GM19239 (cell line): ENCODE data around the gene SNX4.
A peak's percentile ranks its signal among the peaks of the same experiment; 100 is the strongest.
"Not testable (repeated sequence)": the region's sequence is repeated elsewhere in the genome, so short reads cannot be mapped to it uniquely, and the experiment has no call there.

Experiments
- DNase-seq: peaks from one replicate; pipeline ENCODE4 v3.0.0; 2011; ENCODE audit warnings: low spot score; ENCODE audit not compliant: insufficient read length
- FAIRE-seq: peaks from 2 replicates; lab custom pipeline; 2011; peaks lifted over from hg19 to GRCh38; lab: Jason Lieb, UNC

The SNX4 gene

DNA sequence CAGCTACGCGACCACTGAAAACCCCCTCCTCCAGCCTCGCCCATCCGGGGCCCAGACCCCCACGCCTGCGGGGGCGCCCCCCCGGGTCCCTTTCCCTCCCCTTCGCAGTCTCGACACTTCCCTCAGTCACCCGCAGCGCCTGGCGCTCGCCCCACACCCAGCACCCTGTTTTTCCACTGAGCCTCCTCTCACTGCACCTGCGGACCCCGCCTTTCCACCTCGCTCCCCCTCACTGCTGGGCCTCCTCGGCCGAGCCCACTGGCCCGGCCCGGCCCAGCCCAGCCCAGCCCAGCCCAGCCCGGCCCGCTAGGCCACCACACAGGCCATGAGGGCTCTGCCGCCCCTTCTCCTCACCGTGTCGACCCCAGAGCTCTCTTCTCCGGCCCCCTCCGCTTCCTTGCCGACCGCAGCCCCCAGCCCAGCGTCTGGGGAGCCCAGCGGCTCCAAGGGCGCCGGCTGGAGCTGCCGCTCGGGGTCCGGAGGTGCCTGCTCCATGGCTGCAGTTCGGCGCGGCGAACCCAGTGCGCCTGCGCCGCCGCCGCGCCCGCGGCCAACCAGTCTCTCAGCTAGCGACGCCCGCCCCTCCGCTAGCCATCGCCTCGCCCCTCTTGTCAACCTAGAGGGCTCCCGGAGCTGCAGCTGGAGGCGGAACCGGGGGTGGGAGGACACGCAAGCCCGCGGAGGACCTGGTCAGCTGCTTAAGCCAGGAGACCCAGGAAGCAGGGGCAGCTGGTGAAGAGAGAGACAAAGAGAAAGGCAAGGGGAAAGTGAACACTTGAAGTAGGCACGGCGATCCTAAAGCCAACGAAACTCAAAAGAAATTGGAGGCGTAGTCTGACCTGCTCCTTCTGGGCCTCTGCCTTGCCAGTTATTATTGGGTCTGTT, at the start of gene SNX4:
Gene SNX4, minus strand, starts transcription at position 525 of the 885 bp plus-strand sequence. Its CDS starts 30 bp downstream, at position 495.
- DNase-seq, result peak; percentile 80
- peak; percentile 90 for FAIRE-seq

DNA sequence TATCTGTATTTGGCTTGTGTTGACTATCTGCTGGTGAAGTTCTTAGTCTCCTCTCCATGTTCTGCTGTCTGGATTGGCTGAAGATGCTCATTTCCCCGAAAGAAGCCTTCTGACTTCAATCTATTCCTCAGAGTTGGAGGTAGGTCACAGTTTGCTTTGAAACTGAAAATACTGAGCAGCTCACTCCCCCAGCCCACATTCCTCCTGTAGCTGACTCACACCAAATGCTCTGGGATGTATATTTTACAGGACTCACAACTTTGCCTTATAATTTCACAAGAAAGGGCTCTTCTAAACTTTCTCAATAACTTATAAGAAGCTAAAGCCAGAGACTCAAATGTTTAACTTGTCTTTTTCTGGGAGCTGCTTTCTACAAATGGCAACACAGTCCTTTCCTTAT, 36.3 kb upstream of the SNX4 start:
- DNase-seq (no peak), FAIRE-seq (no peak)

- no peak for DNase-seq
- FAIRE-seq, result no peak
Observed at GRCh38 chr3:125552401-125552800, 32.4 kb upstream of the SNX4 start.

DNA sequence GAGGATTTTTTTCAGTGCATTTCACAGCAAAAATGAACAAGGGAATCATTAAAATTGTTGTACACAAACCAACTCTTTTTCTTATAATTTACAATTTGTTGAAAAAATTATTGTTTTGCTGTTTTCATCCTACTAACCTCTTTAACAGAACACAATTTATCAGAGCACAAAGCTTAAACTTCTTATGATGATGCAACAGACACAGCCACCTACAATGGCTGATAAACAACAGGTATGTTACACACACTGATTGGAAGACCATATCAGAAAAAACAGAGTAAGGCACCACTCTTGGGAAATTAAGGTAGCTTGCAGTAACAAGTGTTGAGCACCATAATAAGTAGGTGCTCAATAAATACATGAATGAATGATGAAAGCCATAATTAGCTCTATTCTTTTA, 8.9 kb upstream of the SNX4 start:
- FAIRE-seq (no peak), DNase-seq (no peak)

GRCh38 chr3:125525153-125525552, 5.2 kb upstream of the SNX4 start:
- FAIRE-seq, result no peak
- DNase-seq, result no peak

DNA sequence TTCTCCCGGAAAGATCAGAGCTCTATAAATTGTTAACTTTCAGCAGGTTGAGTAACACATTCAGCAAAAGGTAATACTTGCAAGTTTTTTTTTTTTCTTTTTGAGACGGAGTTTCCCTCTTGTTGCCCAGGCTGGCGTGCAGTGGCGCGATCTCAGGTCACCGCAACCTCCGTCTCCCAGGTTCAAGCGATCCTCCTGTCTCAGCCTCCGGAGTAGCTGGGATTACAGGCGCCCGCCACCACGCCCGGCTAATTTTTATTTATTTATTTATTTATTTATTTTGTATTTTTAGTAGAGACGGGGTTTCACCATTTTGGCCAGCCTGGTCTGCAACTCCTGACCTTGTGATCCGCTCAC, 539 bp upstream of the SNX4 start:
- DNase-seq, FAIRE-seq: not testable (repeated sequence)

DNA sequence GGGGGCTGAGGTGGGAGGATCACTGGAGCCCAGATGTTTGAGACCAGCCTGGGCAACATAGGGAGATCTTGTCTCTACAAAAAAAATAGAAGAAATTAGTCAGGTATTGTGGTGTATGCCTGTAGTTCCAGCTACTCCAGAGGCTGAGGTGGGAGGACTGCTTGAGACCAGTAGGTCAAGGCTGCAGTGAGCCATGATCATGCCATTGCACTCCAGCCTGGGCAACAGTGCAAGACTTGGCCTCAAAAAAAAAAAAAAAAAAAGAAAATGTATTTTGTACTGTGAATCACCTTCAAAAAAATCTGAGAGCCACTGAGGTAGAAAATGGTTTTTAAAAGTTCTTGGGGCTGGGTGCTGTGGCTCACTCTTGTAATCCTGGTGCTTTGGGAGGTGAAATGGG, 4.6 kb downstream of the SNX4 start:
- FAIRE-seq (no peak), DNase-seq (no peak)

GRCh38 chr3:125513490-125514115, 6.4 kb downstream of the SNX4 start:
- no peak for FAIRE-seq
- no peak for DNase-seq

- peak; percentile 37 for FAIRE-seq
- no peak for DNase-seq
Observed at GRCh38 chr3:125512135-125512920, 7.7 kb downstream of the SNX4 start.

DNA sequence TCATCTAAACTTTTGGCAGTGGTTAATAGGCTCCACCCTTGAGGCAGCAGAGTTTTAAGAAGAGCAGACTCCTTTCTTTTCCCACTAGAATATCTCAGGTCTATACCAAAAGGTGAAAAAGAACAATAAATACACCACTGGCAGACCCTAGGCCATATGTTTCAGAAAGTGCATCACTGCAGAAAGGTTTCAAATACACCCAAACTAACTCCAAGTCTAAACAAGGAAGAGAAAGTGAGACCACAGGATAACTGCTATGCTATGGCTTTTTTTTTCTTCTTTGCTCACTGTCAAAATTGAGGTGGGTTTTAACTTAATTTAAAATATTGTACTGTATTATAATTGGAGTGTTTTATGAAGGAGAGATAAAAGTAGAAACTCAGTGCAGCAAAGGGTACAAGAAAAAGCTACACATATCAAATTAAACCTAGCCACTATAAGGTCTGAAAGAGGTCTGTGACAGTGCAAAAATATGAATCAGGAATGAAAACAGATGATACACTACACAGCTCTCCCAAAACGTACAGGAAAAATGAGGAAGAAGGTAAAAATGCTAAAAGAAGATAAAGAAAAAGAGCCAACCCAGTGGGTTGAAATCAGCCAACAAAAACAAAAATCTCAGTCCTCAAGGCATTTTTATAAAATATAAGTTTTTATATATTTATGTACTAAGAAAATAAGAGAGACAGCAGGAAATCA, 8.4 kb downstream of the SNX4 start:
- peak; percentile 61 for FAIRE-seq
- DNase-seq, result no peak

DNA sequence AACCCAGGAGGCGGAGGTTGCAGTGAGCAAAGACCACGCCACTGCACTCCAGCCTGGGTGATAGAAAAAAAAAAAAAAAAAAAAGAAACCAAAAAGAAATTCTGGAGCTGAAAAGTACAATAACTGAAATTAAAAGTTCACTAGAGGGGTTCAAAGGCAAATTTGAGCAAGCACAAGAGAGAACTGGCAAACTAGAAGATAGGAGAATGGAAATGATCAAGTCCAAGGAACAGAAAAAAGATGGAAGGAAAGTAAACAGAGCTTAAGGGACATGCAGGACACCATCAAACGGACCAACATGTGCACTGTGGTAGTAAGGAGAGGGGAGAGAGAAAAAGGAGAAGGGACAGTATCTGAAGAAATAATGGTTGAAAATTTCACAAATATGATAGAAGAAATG, 12.9 kb downstream of the SNX4 start:
- no peak for FAIRE-seq
- DNase-seq, result no peak

GRCh38 chr3:125498630-125499029, 21.4 kb downstream of the SNX4 start:
- FAIRE-seq, result no peak
- no peak for DNase-seq

GRCh38 chr3:125496701-125497100, 23.3 kb downstream of the SNX4 start:
- no peak for FAIRE-seq

GRCh38 chr3:125482406-125482805, 37.6 kb downstream of the SNX4 start:
- FAIRE-seq, result no peak

More at GRCh38 chr3:125496701-125497100, 23.3 kb downstream of the SNX4 start:
- DNase-seq, result no peak

DNA sequence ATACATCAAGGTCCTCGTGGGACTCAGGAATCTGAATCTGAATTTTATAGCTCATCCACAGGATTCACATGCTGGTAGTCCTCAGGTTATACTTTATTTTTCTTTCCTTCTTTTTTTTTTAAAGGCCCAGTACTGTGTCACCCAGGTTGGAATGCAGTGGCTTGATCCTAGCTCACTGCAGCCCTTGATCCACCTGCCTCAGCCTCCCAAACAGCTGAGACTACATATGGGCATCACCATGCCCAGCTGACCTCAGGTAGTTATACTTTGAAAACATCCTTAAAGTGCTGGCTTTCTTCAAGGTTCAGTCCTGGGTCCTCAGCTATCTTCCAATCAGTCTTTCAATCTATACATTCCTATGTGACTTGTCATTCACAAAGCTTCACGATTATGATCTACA, 38.2 kb downstream of the SNX4 start:
- FAIRE-seq (no peak), DNase-seq (no peak)

More at GRCh38 chr3:125482406-125482805, 37.6 kb downstream of the SNX4 start:
- DNase-seq, result no peak

- not testable (repeated sequence) for FAIRE-seq
Observed at GRCh38 chr3:125481375-125481759, 38.6 kb downstream of the SNX4 start.

DNA sequence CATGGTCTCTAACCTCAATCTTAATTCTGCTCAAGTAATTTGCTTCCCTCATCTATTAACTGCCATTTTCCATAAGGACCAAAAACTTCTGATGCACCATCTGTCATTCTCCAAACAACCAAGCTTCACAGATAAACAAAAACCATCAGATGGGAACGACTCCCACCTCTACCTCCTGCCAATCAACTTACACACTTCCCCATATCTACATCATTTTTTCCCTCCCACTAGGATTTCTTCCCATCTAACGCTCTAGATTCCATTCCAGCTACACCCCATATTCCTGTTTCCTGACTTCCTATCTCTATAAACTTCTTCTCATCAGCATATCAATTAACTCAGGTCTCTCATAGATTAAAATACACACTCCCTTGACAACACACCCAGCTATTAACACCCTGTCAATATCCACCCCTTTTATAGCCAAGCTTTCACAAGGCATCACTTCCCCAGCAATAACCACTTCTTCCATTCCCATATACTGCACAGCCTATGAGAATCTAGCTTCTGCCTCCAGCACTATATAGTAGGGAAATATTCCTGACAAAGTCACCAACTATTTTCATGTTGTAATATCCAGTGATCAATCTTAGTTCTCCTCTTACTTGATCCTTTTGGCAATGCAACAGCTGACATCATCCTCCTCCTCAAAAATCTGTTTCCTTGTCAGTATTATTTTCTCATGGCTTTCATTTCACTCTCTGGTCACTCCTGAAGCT, 39.2 kb downstream of the SNX4 start:
- FAIRE-seq (no peak), DNase-seq (no peak)

More at GRCh38 chr3:125481375-125481759, 38.6 kb downstream of the SNX4 start:
- DNase-seq, result not testable (repeated sequence)

GRCh38 chr3:125479091-125479490, 40.9 kb downstream of the SNX4 start:
- FAIRE-seq, result peak; percentile 37
- DNase-seq, result no peak

- DNase-seq (no peak), FAIRE-seq (no peak)
Observed at GRCh38 chr3:125478326-125478725, 41.7 kb downstream of the SNX4 start.
